G401.6 (cell line): ENCODE measurements around the gene ZNF862.

ENCODE experiments used
- FAIRE-seq: peaks from 2 replicates; lab custom pipeline; 2012; peaks lifted over from hg19 to GRCh38; lab: Jason Lieb, UNC

Gene ZNF862

DNA sequence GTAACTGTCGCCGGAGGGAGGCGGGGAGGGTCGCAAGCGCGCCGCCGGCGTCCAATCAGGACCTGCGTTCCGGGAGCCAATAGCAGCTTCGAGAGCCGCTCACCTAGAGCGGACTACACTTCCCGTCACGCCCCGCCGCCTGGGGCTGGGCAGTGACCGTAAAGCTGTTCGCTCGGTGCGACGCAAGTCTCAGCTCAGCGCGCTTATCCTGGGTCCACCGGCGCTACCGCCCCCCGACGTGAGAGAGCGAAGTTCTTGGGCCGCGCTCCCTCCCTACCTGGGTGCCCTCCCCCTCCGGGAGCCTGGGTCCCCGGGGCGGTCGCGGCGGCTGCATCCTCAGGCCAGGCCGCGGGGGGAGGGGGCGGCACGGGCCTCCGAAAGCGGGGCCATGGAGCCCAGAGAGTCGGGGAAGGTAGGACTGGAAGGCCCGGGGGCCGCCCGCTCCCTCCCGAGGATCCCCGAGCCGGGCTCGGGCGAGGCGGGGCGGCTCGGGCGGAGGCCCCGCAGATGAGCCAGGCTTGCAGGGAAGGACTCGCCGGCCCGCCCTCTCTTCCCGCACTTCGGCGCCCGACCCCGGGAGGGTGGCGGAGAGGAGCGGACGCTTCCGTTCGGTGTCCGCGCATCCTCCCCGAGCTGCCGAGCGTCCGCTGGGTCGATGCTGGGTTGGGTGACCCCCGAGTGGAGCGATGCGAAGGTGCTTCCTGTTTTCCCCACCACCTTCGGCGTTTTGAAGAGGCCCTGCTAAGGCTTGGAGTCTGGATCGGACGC is at the start of gene ZNF862:
Gene ZNF862, plus strand, starts transcription at position 152 of the 768 bp plus-strand sequence. Its CDS starts 237 bp downstream, at position 389.
- FAIRE-seq: peak; percentile 98

DNA sequence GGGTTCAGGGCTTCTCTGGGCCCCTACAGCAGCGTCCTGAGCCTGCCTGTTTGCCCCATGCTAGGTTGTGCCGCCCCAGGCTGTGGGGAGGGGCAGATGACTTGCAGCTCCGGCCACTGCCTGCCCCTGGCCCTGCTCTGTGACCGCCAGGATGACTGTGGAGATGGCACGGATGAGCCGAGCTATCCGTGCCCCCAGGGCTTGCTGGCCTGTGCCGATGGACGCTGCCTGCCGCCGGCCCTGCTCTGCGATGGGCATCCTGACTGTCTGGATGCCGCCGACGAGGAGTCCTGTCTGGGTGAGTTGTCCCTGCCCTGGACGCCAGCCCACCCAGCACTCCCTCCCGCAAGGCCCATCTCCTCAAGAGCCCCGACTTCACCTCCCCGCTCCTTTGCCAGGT is 49.1 kb upstream of the ZNF862 start:
- FAIRE-seq: no peak

DNA sequence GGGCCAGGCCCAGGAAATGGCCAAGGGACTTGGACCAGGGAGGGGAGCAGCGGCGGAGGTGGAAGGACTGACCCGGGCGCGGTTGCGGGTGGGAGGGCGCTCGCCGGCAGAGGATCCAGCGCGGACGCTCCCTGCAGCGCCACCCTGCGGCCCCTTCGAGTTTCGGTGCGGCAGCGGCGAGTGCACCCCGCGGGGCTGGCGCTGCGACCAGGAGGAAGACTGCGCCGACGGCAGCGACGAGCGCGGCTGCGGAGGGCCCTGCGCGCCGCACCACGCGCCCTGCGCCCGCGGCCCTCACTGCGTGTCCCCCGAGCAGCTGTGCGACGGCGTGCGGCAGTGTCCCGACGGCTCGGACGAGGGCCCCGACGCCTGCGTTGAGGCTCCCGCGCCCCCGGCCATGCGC is 48.0 kb upstream of the ZNF862 start:
- FAIRE-seq: no peak

- no peak for FAIRE-seq
Observed at GRCh38 chr7:149790754-149791360, 47.3 kb upstream of the ZNF862 start.

DNA sequence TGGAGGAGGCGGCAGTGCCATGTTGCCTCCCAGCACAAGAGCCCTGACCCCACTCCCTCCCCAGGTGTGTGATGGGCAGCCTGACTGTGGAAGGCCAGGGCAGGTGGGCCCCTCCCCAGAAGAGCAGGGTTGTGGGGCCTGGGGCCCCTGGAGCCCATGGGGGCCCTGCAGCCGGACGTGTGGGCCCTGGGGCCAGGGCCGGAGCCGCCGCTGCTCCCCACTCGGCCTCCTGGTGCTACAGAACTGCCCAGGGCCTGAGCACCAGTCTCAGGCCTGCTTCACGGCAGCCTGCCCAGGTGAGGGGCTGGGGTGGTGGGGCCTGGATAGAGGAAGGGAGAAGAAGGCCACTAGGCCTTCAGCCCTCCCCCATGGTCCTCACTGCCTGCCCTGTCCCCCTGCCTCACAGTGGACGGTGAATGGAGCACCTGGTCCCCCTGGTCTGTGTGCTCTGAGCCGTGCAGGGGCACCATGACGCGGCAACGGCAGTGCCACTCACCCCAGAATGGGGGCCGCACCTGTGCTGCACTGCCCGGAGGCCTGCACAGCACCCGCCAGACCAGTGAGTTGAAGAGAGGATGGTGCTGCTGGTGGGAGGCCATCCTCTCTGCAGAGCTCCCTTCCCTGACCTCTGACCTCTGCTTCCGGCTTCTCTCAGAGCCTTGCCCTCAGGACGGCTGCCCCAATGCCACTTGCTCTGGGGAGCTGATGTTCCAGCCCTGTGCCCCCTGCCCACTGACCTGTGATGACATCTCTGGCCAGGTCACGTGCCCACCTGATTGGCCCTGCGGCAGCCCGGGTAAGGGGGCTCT is 46.6 kb upstream of the ZNF862 start:
- no peak for FAIRE-seq

DNA sequence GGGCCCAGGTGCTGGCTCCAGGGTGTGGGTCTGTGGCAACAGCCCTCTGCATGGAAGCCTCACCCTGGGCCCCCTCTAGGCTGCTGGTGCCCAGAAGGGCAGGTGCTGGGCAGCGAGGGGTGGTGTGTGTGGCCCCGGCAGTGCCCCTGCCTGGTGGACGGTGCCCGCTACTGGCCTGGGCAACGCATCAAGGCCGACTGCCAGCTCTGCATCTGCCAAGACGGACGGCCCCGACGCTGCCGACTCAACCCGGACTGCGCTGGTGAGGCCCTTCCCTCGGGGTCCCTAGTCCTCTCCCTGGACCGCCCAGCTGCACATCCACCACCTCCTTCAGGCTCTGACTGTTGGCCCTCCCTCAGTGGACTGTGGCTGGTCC is 46.0 kb upstream of the ZNF862 start:
- FAIRE-seq: no peak

DNA sequence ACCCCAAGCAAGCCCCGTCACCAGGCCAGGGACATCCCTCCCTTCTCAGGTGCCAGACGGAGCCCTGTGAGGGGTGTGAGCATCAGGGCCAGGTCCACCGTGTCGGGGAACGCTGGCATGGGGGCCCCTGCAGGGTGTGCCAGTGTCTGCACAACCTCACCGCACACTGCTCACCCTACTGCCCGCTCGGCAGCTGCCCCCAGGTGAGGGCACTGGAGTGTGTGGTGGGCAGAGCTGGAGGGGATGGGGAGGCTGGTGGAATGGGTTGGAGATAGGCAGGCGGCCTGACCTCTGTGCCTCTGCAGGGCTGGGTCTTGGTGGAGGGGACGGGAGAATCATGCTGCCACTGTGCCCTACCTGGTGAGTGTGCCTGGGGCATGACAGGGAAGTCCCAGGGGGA is 44.9 kb upstream of the ZNF862 start:
- FAIRE-seq: no peak

GRCh38 chr7:149794661-149795060 is 43.5 kb upstream of the ZNF862 start:
- FAIRE-seq: no peak

GRCh38 chr7:149795126-149795525 is 43.0 kb upstream of the ZNF862 start:
- no peak for FAIRE-seq

DNA sequence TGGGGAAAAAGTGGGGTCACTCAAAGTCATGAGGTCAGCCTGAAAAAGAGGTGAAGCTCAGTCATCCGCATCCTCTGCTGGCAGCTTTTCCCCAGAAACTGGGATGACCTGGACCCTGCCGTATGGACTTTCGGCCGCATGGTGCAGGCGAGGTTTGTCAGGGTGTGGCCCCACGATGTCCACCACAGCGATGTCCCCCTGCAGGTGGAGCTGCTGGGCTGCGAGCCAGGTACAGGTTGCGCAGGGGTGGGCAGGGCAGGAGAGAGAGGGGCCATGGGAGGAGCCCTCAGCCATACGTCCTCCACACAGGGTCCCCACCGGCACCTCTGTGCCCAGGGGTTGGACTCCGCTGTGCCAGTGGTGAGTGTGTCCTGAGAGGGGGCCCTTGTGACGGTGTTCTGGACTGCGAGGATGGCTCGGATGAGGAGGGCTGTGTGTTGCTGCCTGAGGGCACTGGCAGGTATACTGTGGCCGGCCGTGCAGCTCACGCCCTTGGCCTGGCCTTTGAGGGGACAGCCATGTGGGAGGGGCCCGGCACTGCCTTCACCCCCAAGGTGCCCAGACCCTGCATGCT is 41.8 kb upstream of the ZNF862 start:
- FAIRE-seq: no peak

DNA sequence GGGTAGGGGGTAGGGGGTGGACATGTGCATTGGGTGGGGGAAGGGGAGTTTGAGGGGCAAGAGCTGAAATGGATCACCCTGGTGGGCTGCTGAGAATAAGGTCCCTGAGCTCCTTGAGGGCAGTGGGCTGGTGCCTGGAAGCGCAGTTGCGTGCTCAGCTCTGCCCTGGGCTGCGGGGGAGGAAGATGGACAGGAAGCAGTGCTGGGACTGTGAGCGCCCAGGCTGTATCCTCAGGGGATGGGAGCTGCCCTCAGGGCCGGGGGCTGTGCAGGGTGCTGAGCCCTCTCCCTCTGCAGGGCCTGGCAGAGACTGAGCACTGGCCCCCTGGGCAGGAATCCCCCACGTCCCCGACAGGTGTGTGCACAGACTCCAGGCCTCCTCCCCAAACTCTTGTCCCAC is 40.4 kb upstream of the ZNF862 start:
- no peak for FAIRE-seq

- no peak for FAIRE-seq
Observed at GRCh38 chr7:149799397-149800168, 38.6 kb upstream of the ZNF862 start.

- no peak for FAIRE-seq
Observed at GRCh38 chr7:149800169-149800555, 38.0 kb upstream of the ZNF862 start.

GRCh38 chr7:149801002-149801566 is 37.1 kb upstream of the ZNF862 start:
- no peak for FAIRE-seq

DNA sequence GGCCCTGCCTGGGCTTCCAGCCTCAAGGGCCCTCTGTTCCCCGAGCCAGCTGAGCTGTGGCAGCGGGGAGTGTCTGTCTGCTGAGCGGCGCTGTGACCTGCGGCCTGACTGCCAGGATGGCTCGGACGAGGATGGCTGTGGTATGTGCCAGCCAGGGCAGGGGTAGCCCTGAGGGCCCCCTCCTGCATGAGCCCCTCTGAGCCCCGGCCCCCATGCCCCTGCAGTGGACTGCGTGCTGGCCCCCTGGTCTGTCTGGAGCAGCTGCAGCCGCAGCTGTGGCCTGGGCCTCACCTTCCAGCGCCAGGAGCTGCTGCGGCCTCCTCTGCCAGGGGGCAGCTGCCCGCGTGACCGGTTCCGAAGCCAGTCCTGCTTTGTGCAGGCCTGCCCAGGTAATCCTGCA is 36.4 kb upstream of the ZNF862 start:
- FAIRE-seq: no peak

- no peak for FAIRE-seq
Observed at GRCh38 chr7:149802966-149803365, 35.2 kb upstream of the ZNF862 start.

DNA sequence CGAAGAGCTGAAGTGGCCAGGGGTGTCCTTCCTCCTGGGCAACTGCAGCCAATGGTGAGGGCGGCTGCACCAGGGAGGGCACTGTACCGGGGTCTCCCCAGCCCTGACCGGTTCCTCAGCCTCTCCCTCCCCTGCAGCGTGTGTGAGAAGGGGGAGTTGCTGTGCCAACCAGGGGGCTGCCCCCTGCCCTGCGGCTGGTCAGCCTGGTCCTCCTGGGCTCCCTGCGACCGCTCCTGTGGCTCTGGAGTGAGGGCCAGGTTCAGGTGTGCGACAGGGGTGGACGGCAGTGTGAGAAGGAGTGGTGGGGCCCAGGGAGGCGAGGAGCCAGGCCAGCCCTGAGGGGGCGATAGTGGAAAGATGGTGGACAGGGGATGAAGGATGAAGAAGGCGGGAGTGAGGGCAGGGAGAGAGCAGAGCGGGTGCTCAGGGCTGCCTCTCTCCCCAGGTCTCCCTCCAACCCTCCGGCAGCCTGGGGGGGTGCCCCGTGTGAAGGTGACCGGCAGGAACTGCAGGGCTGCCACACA is 34.6 kb upstream of the ZNF862 start:
- FAIRE-seq: no peak

DNA sequence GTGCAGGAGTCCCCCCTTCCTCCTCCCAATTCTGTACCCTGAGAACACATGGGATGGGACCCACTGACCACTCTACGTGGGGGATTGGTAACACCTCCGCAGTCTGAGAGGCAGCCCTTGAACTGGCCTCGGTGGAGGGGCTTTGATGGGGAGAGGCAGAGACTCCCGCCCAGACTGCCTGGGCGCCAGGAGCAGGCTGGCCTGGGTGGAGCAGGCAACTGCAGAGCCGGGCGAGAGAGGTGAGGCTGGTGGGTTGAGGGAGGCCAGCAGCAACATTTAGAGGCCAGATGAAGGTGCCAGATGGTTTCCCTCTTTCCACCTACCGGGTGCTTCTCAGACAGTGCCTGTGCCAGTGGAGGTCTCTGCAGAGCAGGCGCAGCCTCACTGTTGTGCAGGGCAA is 34.1 kb upstream of the ZNF862 start:
- FAIRE-seq: no peak

DNA sequence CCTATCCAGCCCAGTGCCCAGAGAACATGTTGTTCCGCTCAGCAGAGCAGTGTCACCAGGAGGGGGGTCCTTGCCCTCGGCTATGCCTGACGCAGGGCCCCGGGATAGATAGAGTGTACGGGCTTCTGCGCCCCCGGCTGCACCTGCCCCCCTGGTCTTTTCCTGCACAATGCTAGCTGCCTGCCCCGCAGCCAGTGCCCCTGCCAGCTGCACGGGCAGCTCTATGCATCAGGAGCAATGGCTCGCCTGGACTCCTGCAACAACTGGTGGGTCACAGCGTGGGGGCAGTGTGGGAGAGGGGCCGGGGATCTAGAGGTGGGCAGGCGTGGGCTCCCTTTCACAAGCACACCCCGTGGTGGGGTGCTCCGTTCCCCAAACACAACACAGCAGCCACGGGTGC is 31.4 kb upstream of the ZNF862 start:
- no peak for FAIRE-seq

- FAIRE-seq: no peak
Observed at GRCh38 chr7:149808311-149808710, 29.9 kb upstream of the ZNF862 start.

DNA sequence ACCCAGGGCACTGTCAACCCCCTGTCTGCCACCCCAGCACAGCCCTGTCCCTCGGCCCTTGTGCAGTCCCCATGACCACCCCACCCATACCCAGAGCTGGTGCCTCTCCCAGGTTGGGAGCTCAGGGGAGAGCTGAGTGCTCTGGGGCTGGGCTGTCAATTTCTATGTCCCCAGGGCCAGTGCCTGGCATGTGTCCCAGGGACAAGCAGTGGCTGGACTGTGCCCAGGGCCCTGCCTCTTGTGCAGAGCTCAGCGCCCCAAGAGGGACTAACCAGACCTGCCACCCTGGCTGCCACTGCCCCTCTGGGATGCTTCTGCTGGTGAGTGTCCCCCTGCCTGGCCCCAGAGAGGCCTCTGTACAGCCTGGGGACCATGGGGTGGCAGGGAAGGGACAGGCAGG is 29.0 kb upstream of the ZNF862 start:
- no peak for FAIRE-seq

DNA sequence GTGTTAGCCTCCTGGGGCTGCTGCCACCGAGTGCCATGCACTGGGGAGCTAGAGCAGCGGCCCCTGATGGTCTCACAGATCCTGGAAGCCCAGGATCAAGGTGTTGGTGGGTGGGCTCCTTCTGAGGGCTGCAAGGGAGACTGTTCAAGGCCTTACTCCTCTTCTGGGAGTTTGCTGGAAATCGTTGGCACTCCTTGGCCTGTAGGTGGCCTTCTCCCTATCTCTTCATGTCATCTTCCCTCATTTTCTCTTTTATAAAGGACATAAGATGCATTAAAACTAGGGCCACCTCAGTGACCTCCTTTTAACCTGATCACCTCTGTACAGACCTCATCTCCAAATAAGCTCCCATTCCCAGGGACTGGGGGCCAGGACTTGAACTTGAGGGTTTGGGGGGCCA is 27.0 kb upstream of the ZNF862 start:
- FAIRE-seq: no peak
